T-helper 2 cell treated with Interferon-gamma antibody and Interleukin-4, amounts not matched to agents 5 μg/mL and 100 μg/mL, for 36 hours (primary cell): ENCODE measurements around the gene GRN.
"Not testable (repeated sequence)": the region's sequence is repeated elsewhere in the genome, so short reads cannot be mapped to it uniquely, and the experiment has no call there.

Source experiments
- DNase-seq: peaks from one replicate; pipeline ENCODE4 v3.0.0; 2021; ENCODE audit warnings: low spot score
- H3K27ac Mint-ChIP-seq: one replicate; pipeline ENCODE4 v1.8.0; 2021; ENCODE audit warnings: mild to moderate bottlenecking, mixed read lengths
- H3K27me3 Mint-ChIP-seq: one replicate; pipeline ENCODE4 v1.8.0; 2021; ENCODE audit warnings: low read depth, mixed read lengths
- H3K36me3 Mint-ChIP-seq: one replicate; pipeline ENCODE4 v1.8.0; 2021; ENCODE audit warnings: low read depth, mixed read lengths
- H3K4me1 Mint-ChIP-seq: one replicate; pipeline ENCODE4 v1.8.0; 2021; ENCODE audit warnings: low read depth, mixed read lengths
- H3K4me3 Mint-ChIP-seq: one replicate; pipeline ENCODE4 v1.8.0; 2022; ENCODE audit warnings: mild to moderate bottlenecking, moderate library complexity, mixed read lengths
- H3K9me3 Mint-ChIP-seq: one replicate; pipeline ENCODE4 v1.8.0; 2021; ENCODE audit warnings: mixed read lengths

Gene GRN

DNA sequence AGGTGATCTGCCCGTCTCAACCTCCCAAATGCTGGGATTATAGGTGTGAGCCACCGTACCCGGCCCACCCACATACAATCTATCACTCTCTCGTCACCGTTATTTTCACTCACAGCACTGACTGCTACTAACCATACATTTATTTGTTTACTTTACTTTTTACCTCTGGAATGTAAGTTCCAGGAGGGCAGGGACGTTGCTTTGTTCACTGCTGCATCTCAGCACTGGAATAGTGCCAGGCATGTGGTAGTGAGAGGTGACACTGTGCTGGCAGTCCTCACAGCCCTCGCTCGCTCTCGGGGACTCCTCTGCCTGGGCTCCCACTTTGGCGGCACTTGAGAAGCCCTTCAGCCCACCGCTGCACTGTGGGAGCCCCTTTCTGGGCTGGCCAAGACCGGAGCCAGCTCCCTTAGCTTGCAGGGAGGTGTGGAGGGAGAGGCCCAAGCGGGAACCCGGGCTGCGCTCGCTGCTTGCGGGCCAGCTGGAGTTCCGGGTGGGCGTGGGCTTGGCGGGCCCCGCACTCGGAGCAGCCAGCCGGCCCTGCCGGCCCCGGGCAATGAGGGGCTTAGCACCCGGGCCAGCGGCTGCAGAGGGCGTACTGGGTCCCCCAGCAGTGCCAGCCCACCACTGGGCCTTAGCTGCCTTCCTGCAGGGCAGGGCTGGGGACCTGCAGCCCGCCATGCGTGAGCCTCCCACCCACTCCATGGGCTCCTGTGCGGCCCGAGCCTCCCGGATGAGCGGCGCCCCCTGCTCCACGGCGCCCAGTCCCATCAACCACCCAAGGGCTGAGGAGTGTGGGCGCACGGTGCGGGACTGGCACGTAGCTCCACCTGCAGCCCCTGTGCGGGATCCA lies 23.5 kb downstream of the GRN start:
- H3K36me3 Mint-ChIP-seq, DNase-seq, H3K4me1 Mint-ChIP-seq, H3K4me3 Mint-ChIP-seq, H3K9me3 Mint-ChIP-seq, H3K27ac Mint-ChIP-seq: not testable (repeated sequence)
- peaks cover 41% of the 10 kb centered on the region for H3K27me3 Mint-ChIP-seq

DNA sequence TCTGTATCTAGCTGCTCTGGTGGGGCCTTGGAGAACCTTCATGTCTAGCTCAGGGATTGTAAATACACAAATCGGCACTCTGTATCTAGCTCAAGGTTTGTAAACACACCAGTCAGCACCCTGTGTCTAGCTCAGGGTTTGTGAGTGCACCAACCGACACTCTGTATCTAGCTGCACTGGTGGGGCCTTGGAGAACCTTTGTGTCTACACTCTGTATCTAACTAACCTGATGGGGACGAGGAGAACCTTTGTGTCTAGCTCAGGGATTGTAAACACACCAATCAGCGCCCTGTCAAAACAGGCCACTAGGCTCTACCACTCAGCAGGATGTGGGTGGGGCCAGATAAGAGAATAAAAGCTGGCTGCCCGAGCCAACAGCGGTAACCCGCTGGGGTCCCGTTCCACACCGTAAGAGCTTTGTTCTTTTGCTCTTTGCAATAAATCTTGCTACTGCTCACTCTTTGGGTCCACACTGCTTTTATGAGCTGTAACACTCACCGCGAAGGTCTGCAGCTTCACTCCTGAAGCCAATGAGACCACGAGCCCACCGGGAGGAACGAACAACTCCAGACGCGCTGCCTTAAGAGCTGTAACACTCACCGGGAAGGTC lies 24.4 kb downstream of the GRN start:
- H3K4me3 Mint-ChIP-seq, result peak overlapping the region; percentile 1
- peaks cover 36% of the 10 kb centered on the region for H3K27me3 Mint-ChIP-seq
- not testable (repeated sequence) for H3K36me3 Mint-ChIP-seq, H3K4me1 Mint-ChIP-seq, H3K9me3 Mint-ChIP-seq, DNase-seq, H3K27ac Mint-ChIP-seq

DNA sequence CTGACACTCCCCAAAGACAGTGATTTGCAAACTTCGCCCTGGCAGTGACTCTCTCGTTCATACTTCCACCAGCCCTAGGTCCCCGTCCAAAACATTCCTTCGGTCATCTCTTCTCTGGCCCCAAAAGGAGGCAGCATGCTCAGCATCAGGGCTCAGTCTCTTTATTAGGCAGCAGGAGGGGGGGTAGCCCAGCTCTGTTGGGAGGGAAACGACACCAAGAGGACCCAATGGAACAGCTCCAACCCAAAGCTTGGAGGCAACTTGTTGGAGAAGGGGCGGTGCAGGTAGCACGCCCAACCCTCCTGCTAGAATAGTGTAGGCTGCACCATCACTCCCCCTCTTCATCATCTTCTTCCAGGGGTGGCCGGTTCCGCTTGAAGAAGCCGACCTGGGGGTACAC lies 26.9 kb downstream of the GRN start:
- DNase-seq, result no peak
- Mint-ChIP-seq H3K36me3 (no peaks in the 10 kb centered on the region), H3K27ac (no peak overlapping the region), H3K9me3 (no peaks in the 10 kb centered on the region), H3K4me1 (peaks cover 6% of the 10 kb centered on the region), H3K27me3 (peaks cover 13% of the 10 kb centered on the region), H3K4me3 (no peak overlapping the region)

DNA sequence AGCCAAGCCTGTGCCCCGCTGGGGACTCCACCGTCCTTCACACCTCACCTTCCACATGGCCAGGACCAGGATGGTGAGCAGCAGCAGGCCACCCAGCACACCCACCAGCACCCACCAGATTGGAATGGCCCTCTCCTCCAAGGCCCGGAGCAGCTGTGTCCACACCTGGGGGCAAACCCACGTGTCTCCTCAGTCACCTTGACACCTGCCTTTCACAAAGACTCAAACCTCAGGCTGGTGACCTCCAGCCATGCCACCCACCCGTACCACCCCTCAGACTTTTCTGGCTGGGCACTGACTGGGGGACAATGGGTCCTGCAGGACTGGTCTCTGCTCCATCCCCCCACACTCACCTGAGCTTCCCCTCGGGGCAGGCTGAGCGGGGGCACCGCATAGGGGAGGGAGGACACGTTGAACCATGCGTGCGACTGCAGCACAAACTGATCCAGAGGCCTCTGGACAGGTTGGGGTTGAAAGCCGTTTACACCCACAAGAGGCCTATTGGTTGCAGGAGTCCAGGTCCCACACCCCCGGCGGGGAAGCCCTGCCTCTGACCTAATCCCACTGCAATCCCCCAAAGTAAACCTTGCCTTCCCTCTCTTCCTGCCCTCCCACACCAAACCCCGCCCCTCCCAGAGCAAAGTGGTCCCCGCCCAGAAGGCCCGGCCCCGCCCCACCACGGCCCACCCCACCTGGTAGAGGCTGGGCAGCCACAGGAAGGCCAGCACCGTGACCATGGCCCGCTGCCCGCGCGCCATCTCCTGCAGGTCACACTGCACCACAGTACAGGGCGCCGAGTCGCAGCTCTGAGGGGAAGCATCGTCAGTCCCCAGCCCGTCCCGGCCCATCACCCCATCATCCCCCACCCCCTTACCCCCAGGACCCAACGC lies 29.4 kb downstream of the GRN start:
- DNase-seq, result no peak
- Mint-ChIP-seq H3K27ac (no peak overlapping the region), H3K4me3 (no peak overlapping the region), H3K4me1 (peaks cover 2% of the 10 kb centered on the region), H3K27me3 (peaks cover 13% of the 10 kb centered on the region), H3K36me3 (no peaks in the 10 kb centered on the region), H3K9me3 (no peaks in the 10 kb centered on the region)

DNA sequence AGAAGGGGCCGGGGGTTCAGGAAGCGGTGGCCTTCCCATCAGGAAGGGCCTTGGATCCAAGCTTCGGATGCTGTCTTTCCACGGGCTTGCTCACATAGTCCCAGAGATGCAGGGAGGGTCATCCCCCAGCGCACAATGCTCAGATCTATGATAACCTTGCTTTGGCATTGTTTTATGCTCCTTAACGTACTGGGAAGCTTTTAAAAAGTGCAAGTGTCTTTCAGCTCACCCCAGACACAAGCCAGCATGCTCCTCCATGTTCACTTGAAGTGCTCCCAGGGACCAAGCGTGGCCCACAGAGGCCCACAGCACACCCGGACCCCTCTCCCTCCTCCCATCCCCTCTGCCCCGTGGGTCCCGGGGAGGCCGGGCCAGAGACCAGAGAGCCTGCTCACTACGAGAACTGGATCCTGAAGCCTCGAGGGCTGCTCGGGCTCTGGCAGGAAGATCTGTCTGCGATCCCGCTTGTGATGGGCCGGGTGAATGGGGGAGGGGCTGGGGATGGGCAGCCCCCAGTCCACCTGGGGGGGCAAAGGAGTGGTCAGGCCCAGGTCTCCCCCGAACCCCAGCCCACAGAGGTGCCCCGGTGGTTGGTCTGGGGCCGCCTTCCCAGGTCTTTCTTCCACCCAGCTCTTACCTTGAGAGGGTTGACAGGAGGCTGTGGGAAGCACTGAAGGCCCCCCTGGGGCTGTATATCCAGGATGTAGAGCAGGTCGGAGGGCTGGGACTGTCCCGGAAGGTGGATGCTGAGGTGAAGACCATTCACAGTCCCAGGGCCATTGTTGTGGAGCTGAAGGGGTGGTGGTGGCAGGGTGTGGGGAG lies 30.3 kb downstream of the GRN start:
- DNase-seq, result no peak
- no peaks in the 10 kb centered on the region for H3K9me3 Mint-ChIP-seq
- H3K36me3 Mint-ChIP-seq, result no peaks in the 10 kb centered on the region
- H3K27ac Mint-ChIP-seq, result no peak overlapping the region
- H3K4me3 Mint-ChIP-seq, result no peak overlapping the region
- H3K4me1 Mint-ChIP-seq, result no peaks in the 10 kb centered on the region
- H3K27me3 Mint-ChIP-seq, result peaks cover 11% of the 10 kb centered on the region

DNA sequence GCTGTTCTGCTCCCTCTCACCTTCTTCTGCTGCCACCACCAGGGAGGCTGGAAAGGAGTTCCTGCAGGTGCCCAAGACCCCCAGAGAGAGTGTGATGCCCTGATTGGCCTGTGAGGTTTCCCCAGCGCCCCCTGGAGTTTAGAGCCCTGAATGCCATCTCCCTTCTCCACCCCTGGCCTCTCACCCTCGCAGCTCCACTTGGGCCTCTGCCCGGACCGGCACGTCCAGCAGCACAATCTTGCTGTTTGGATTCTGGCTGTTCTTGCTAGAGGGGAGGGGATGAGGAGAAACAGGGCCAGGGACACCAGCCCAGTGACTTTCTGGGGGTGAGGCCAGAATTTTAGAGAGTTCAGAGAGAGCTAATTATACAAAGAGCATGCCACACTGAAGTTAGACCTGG lies 31.0 kb downstream of the GRN start:
- Mint-ChIP-seq H3K9me3 (no peaks in the 10 kb centered on the region), H3K27me3 (peaks cover 9% of the 10 kb centered on the region), H3K4me1 (no peaks in the 10 kb centered on the region), H3K27ac (no peak overlapping the region), H3K36me3 (no peaks in the 10 kb centered on the region), H3K4me3 (no peak overlapping the region)
- DNase-seq, result no peak

DNA sequence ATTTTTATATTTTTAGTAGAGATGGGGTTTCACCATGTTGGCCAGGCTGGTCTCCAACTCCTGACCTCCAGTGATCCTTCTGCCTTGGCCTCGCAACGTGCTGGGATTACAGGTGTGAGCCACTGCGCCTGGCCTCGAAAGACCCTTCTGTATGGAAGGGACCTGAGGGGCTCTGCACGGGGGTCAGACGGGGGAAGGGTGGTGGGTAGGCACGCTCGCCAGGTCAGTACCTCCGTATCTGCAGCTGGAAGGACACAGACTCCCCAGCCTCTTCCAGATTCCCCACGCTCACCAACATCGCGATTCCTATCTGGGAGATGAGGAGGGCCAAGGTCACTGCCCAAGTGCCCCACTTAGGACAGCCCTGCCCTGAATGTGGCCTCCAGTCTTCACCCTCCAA lies 31.7 kb downstream of the GRN start:
- no peak for DNase-seq
- H3K4me3 Mint-ChIP-seq, result no peak overlapping the region

DNA sequence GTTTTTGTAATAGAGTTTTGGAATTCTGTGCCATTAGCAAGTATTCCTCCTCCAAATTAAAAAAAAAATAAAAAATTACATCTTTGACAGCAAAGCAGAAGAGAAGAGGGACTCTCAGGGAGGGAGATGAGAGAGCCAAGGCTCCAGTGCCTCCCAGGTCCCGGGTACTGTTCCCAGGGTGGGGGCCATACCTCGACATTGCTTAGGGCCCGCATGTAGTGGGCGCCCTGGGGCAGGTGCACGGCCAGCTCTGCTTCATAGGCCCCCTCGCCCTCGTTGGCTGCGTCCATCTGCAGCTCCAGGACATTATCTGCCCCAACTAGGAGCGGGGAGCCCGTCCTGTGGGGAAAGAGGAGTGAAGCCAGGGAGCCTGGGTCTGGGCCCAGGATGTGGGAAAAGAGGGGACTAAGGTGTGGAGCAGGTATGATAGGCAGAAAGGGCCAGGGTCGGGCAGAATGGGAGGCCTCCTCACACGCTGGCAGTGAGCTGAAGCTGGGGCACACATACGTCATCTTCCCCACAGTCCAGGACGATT lies 33.1 kb downstream of the GRN start:
- Mint-ChIP-seq H3K27me3 (peaks cover 11% of the 10 kb centered on the region), H3K36me3 (no peaks in the 10 kb centered on the region), H3K27ac (no peak overlapping the region), H3K9me3 (no peaks in the 10 kb centered on the region), H3K4me3 (no peak overlapping the region), H3K4me1 (no peaks in the 10 kb centered on the region)
- DNase-seq, result no peak

More for the DNA sequence above, 31.7 kb downstream of the GRN start:
- Mint-ChIP-seq H3K4me1 (no peaks in the 10 kb centered on the region), H3K27ac (no peak overlapping the region), H3K36me3 (no peaks in the 10 kb centered on the region), H3K27me3 (peaks cover 5% of the 10 kb centered on the region), H3K9me3 (no peaks in the 10 kb centered on the region)

DNA sequence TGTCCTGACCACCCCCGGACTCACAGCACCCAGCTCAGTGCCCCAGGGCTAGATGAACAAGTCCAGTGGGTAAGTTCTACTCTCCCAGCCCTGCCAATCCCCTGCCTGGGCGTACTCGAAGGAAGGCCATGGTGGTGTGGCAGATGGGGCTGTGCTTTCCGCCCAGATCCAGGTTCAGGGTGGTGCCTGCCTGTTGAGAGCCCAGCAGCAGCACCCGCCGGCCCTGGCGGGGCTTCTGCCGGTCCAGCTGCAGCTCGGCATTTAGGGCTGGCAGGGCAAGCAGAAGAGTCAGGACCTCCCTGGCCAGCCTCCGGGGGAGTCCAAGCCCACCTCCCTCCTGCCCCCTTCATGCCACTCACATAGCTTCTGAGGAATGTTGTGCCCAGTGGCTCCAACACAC lies 34.8 kb downstream of the GRN start:
- H3K9me3 Mint-ChIP-seq, result no peaks in the 10 kb centered on the region
- no peaks in the 10 kb centered on the region for H3K4me1 Mint-ChIP-seq
- H3K27me3 Mint-ChIP-seq, result peaks cover 19% of the 10 kb centered on the region
- no peak for DNase-seq
- no peak overlapping the region for H3K4me3 Mint-ChIP-seq
- H3K27ac Mint-ChIP-seq, result no peak overlapping the region
- H3K36me3 Mint-ChIP-seq, result no peaks in the 10 kb centered on the region

DNA sequence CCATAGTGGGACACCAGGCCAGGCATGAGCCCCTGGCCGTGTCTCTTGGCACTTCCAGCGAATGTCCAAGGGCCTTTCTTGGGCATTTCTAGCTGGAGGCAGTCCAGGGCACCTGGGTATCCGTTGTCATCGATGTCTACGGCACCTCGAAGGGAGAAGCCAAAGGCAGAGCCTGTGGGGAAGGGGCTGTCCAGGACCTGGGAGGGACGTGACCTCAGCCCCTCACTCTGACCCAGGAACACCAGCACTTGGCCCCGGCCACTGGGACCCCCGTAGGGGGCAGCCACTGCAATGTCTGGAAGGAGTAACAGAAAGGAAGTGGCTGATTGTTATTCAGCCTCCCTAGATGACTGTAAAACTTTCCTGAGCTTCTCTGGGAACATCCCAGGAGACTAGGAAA lies 35.7 kb downstream of the GRN start:
- Mint-ChIP-seq H3K27ac (no peak overlapping the region), H3K27me3 (peaks cover 20% of the 10 kb centered on the region), H3K9me3 (no peaks in the 10 kb centered on the region), H3K4me1 (no peaks in the 10 kb centered on the region), H3K36me3 (no peaks in the 10 kb centered on the region), H3K4me3 (no peak overlapping the region)
- DNase-seq, result no peak

DNA sequence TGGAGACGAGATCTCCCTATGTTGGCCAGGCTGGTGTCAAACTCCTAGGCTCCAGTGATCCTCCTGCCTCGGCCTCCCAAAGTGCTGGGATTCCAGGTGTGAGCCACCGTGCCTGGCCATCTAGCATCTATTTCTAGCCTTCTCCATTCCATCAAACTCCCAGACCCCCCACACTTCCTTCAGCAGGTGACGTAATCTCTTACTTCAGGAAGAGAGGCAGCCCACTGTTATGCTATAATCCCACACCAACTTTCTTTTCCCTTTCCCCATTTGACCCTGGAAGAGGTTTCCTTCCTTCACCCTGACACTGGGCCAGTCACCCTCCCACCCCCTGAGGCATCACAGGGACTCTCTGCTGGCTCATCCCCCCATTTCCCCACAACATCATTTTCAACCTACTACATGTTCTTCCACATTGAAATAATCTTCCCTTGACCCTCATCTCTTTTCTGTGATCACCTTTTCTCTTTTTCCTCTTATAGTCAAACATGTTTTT lies 36.8 kb downstream of the GRN start:
- H3K27me3 Mint-ChIP-seq, result peaks cover 23% of the 10 kb centered on the region
- no peak for DNase-seq
- H3K27ac Mint-ChIP-seq, result no peak overlapping the region
- H3K4me1 Mint-ChIP-seq, result no peaks in the 10 kb centered on the region
- H3K4me3 Mint-ChIP-seq, result no peak overlapping the region
- H3K9me3 Mint-ChIP-seq, result no peaks in the 10 kb centered on the region
- H3K36me3 Mint-ChIP-seq, result no peaks in the 10 kb centered on the region

DNA sequence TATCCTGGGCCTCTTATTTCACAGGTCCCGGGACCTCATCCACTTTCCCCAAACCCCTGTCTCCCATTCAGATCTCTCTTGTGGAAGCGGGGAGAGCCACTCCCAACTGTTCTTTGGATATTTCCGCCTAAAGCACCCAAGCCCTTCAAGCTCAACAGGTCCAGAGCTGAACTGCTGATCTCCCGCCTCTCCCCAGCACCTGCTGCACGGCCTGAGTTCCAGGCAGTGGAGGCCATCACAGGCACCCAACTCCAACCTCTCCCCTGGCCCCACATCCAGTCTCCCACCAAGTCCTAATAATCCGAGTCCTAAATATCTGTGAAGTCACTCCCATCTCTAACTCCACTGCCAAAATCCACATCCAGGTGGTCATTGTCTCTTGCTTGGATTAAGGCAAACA lies 37.8 kb downstream of the GRN start:
- Mint-ChIP-seq H3K4me3 (no peak overlapping the region), H3K4me1 (no peaks in the 10 kb centered on the region), H3K27ac (no peak overlapping the region), H3K27me3 (peaks cover 23% of the 10 kb centered on the region), H3K9me3 (no peaks in the 10 kb centered on the region), H3K36me3 (no peaks in the 10 kb centered on the region)
- DNase-seq, result no peak

DNA sequence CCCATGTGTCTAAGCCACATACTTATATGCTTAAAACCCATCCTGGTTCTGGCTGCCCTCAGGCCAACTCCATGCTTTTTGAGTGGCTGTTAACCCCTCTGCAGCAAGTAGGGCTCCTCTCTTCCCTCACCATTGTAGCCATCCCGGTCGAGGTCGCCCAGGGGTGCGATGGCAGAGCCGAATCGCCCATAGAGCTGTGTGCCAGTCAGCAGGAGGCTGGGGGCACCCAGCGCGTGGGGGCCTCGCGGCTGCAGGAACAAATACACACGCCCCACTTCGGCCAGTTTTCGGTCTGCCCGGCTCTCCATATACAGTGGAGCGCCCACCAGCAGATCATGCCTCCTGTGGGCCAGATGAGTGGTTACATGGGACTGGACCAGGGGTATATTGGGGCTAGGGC lies 38.3 kb downstream of the GRN start:
- no peak overlapping the region for H3K27ac Mint-ChIP-seq
- H3K9me3 Mint-ChIP-seq, result no peaks in the 10 kb centered on the region
- peaks cover 23% of the 10 kb centered on the region for H3K27me3 Mint-ChIP-seq
- DNase-seq, result no peak
- H3K36me3 Mint-ChIP-seq, result no peaks in the 10 kb centered on the region
- no peaks in the 10 kb centered on the region for H3K4me1 Mint-ChIP-seq
- no peak overlapping the region for H3K4me3 Mint-ChIP-seq
